Dendritic cell treated with granulocyte-macrophage colony-stimulating factor and Interleukin-4, amounts not matched to agents 40 ng/mL and 50 ng/mL, for 4 days (primary cell): ENCODE data around the gene SKI.
A peak's percentile ranks its signal among the peaks of the same experiment; 100 is the strongest.

Source experiments
- H3K27ac Mint-ChIP-seq: one replicate; pipeline ENCODE4 v1.8.0; 2022; ENCODE audit warnings: mild to moderate bottlenecking, mixed read lengths
- H3K27me3 Mint-ChIP-seq: one replicate; pipeline ENCODE4 v1.8.0; 2022; ENCODE audit warnings: mild to moderate bottlenecking, mixed read lengths
- H3K36me3 Mint-ChIP-seq: one replicate; pipeline ENCODE4 v1.8.0; 2022; ENCODE audit warnings: low read depth, mixed read lengths
- H3K4me1 Mint-ChIP-seq: one replicate; pipeline ENCODE4 v1.8.0; 2022; ENCODE audit warnings: low read depth, mixed read lengths
- H3K4me3 Mint-ChIP-seq: one replicate; pipeline ENCODE4 v1.8.0; 2022; ENCODE audit warnings: mild to moderate bottlenecking, moderate library complexity, mixed read lengths
- H3K9me3 Mint-ChIP-seq: one replicate; pipeline ENCODE4 v1.8.0; 2022; ENCODE audit warnings: mixed read lengths
- intact Hi-C: fragments of 100-400 bp; cut with micrococcal nuclease; formaldehyde crosslinking; loops from one replicate; pipeline ENCODE4 v1.15.0; 2022

The SKI gene

GRCh38 chr1:2226525-2227345, 1.4 kb upstream of the SKI start:
- intact Hi-C loops: no loop called here
- Mint-ChIP-seq H3K4me3 (peak overlapping the region; percentile 74), H3K4me1 (peaks cover 58% of the 10 kb centered on the region), H3K27me3 (peaks cover 3% of the 10 kb centered on the region), H3K27ac (peak overlapping the region; percentile 80), H3K9me3 (no peaks in the 10 kb centered on the region), H3K36me3 (peaks cover 37% of the 10 kb centered on the region)

GRCh38 chr1:2227346-2228156, 568 bp upstream of the SKI start:
- Mint-ChIP-seq H3K4me3 (peak overlapping the region; percentile 55), H3K27ac (peak overlapping the region; percentile 80), H3K4me1 (peaks cover 66% of the 10 kb centered on the region), H3K36me3 (peaks cover 46% of the 10 kb centered on the region), H3K27me3 (peaks cover 3% of the 10 kb centered on the region), H3K9me3 (no peaks in the 10 kb centered on the region)
- intact Hi-C loops: no loop called here

DNA sequence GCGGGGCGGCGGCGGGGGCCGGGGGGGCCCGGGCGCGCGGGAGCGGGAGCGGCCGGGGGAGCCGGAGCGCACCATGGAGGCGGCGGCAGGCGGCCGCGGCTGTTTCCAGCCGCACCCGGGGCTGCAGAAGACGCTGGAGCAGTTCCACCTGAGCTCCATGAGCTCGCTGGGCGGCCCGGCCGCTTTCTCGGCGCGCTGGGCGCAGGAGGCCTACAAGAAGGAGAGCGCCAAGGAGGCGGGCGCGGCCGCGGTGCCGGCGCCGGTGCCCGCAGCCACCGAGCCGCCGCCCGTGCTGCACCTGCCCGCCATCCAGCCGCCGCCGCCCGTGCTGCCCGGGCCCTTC, 546 bp downstream of the SKI start:
- Mint-ChIP-seq H3K27ac (peak overlapping the region; percentile 82), H3K9me3 (no peaks in the 10 kb centered on the region), H3K27me3 (peaks cover 3% of the 10 kb centered on the region), H3K36me3 (peaks cover 57% of the 10 kb centered on the region), H3K4me3 (peak overlapping the region; percentile 95), H3K4me1 (peaks cover 70% of the 10 kb centered on the region)
- intact Hi-C loops: no loop called here

- Mint-ChIP-seq H3K27ac (peak overlapping the region; percentile 82), H3K36me3 (peaks cover 63% of the 10 kb centered on the region), H3K4me1 (peaks cover 70% of the 10 kb centered on the region), H3K27me3 (peaks cover 3% of the 10 kb centered on the region), H3K4me3 (peak overlapping the region; percentile 95), H3K9me3 (no peaks in the 10 kb centered on the region)
- intact Hi-C loops: no loop called here
Measured at GRCh38 chr1:2229037-2229864, 1.1 kb downstream of the SKI start.

DNA sequence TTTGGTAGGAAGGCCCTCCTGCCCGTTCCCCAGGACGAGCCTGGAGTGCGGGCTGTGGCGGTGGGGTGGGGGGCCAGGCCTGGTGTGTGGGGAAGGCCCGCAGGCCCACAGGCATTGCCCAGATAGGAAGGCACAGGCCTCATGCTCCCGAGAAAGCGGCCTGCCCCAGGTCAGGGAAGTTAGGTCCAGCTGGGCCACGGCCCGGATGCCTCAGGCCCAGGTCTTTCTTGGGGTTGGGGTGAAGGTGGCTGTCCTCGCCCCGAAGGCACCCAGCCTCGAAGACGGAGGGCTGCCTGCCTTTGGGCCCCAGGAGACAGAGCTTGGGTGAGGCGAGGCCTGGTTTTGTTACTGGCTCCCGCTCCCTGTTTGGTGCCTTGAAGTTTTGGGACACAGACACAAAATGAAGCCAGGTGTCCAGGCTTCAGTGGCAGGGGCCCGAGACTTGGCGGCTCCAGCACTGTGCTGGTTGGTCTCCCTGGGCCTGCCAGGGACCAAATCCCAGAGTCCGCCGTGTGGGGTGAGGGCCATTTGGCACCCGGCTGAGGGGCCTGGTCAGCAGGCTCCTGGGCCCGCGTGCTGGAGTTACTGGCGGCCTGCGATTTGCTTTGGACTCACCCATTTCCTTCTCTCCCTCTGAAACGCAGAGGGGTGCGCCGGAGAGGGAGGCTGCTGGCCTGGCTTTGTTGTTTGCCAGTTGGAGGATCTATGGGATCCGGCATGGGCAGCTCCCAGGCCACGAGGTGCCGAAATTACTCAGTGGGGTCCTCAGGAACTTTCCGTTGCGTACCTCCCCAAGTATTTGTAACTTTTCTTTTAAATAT, 2.0 kb downstream of the SKI start:
- H3K4me1 Mint-ChIP-seq: peaks cover 70% of the 10 kb centered on the region

DNA sequence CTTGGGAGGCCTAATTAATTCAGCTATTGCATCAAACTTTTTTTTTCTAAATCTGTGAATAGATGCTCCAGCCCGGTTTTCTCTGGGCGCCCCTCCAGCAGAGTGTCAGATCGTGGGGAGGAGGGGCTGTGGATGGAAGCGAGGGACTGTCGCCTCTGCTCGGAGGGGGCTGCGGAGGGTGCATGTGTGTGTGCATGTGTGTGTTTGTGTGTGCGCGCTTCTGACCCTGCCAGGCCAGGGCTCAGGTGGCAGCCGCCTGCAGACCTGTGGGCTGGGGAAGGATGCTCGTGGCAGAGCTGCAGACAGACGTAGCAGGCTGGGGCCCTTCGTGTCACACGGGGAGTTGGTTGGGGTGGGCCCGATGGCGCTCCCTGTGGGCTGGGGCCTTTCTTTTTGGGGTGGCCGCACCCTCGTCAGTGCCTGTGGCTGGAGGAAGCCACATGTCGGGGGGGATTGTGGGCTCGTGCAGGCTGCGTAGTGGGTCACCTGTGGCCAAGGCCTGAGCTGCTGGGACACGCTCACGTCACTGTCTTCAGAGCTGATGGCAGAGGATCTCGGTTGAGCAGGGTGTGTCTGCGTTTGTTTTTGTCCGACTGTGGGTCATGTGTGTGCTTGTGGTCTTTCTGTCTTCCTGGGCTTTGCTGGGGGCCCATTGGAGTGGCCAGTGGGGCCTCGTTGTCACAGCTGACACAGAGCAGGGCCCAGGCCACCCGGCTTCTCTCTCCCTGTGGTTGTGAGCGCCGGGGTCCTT, 2.8 kb downstream of the SKI start:
- Mint-ChIP-seq H3K9me3 (no peaks in the 10 kb centered on the region), H3K36me3 (peaks cover 74% of the 10 kb centered on the region)
- intact Hi-C loops: loop anchor here (2.0 to 5.0 kb wide), 5 partner anchors 16 to 81 kb away; no protein-coding TSS in a partner anchor

More for the DNA sequence above, 2.0 kb downstream of the SKI start:
- no peaks in the 10 kb centered on the region for H3K9me3 Mint-ChIP-seq
- H3K27me3 Mint-ChIP-seq: peaks cover 3% of the 10 kb centered on the region
- H3K36me3 Mint-ChIP-seq: peaks cover 66% of the 10 kb centered on the region
- peak overlapping the region; percentile 95 for H3K4me3 Mint-ChIP-seq
- peak overlapping the region; percentile 82 for H3K27ac Mint-ChIP-seq
- intact Hi-C loops: loop anchor here (2.0 to 5.0 kb wide), 5 partner anchors 17 to 82 kb away; no protein-coding TSS in a partner anchor

GRCh38 chr1:2231532-2232254, 3.6 kb downstream of the SKI start:
- intact Hi-C loops: loop anchor here (2.0 to 5.0 kb wide), 5 partner anchors 15 to 81 kb away; no protein-coding TSS in a partner anchor
- no peaks in the 10 kb centered on the region for H3K9me3 Mint-ChIP-seq
- H3K27ac Mint-ChIP-seq: peak overlapping the region; percentile 82
- H3K4me3 Mint-ChIP-seq: peak overlapping the region; percentile 95
- H3K4me1 Mint-ChIP-seq: peaks cover 72% of the 10 kb centered on the region
- H3K36me3 Mint-ChIP-seq: peaks cover 72% of the 10 kb centered on the region
- no peaks in the 10 kb centered on the region for H3K27me3 Mint-ChIP-seq

More for the DNA sequence above, 2.8 kb downstream of the SKI start:
- Mint-ChIP-seq H3K27me3 (peaks cover 3% of the 10 kb centered on the region), H3K4me3 (peak overlapping the region; percentile 95), H3K27ac (peak overlapping the region; percentile 82), H3K4me1 (peaks cover 71% of the 10 kb centered on the region)

DNA sequence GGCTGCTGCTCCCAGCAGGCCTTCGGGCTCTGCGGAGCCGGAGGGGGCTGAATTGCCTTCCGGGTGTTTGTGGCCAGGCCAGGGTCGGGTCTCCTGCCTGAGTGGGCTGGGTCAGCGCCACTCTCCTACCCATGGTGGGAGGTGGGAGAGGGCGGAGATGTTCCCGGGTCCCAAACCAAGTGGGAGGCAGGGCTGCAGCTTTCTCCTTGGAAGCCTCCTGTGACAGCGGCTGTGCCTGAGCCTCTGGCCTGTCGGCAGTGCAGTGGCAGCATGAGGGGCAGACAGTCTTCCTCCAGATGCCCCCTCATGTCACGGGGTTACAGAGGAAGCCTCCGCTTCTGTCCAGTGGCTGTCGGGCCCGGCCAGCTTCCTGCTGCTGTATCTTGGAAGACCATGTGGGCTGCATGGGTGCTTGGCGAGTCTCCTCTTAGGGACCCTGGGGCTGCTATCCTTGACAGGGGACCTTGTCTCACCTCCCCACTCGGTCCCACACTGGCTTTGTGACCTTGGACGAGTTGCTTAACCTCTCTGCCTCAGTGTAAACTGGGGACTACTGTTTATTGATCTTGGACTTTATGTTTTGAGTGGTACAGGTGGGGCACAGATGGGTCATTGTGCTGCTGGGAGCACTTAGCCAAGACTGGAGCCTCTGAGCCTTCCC, 4.3 kb downstream of the SKI start:
- Mint-ChIP-seq H3K4me1 (peaks cover 77% of the 10 kb centered on the region), H3K36me3 (peaks cover 79% of the 10 kb centered on the region), H3K4me3 (peak overlapping the region; percentile 95), H3K9me3 (no peaks in the 10 kb centered on the region), H3K27ac (peak overlapping the region; percentile 82), H3K27me3 (no peaks in the 10 kb centered on the region)
- intact Hi-C loops: loop anchor here (5.0 kb wide), 3 partner anchors 35 to 80 kb away; no protein-coding TSS in a partner anchor

DNA sequence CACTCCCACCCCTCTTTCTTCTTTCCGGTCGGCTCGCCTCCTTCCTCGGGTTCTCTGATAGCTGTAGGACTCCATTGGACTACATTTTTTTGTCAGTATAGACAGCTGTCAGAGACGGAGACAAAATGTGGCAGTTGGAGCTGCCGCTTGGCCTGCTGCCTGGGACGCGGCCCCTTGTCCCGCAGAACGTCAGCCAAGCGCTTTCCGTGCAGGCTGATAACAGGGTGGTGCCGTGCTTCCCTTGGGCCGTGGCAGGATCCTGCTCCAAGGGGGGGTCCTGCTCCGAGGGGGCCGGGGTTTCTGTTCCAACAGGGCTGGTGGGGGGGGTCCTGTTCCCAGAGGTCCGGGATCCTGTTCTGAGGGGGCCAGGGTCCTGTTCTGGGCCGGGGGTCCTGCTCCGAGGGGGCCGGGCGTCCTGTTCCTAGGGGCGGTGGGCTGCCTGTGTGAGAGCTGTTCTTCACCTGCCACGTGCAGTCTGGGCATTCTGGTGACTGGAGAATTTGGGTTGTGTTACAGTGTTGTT, 4.9 kb downstream of the SKI start:
- no peaks in the 10 kb centered on the region for H3K9me3 Mint-ChIP-seq
- intact Hi-C loops: loop anchor here (5.0 kb wide), 3 partner anchors 36 to 79 kb away; no protein-coding TSS in a partner anchor
- H3K27ac Mint-ChIP-seq: peak overlapping the region; percentile 82
- H3K4me3 Mint-ChIP-seq: peak overlapping the region; percentile 95
- H3K4me1 Mint-ChIP-seq: peaks cover 82% of the 10 kb centered on the region
- H3K27me3 Mint-ChIP-seq: no peaks in the 10 kb centered on the region
- peaks cover 85% of the 10 kb centered on the region for H3K36me3 Mint-ChIP-seq

DNA sequence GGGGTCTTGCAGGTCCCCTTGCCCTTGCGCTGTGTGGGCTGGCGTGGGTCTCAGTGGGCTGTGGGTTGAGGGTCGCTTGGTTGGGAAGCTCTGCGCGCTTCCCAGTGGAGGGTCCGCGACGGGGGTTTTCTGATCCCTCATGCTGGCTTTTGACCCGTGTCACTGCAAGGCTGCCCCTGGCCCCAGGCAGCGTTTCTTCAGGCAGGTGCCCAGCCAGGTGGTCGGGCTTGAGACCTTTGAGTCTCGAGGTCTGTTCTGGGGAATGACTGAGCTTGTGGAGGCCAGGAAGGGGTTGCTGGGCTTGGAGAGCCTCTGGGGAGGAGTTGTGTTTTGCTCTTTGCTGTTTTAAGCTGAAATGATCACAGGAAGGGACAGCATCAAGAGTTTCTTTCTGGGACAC, 5.3 kb downstream of the SKI start:
- Mint-ChIP-seq H3K36me3 (peaks cover 90% of the 10 kb centered on the region), H3K27me3 (no peaks in the 10 kb centered on the region), H3K4me1 (peaks cover 87% of the 10 kb centered on the region), H3K9me3 (no peaks in the 10 kb centered on the region), H3K27ac (peak overlapping the region; percentile 82), H3K4me3 (peak overlapping the region; percentile 95)
- intact Hi-C loops: loop anchor here (5.0 kb wide), 3 partner anchors 36 to 79 kb away; no protein-coding TSS in a partner anchor
